Activated CD4-positive, alpha-beta T cell treated with anti-CD3 and anti-CD28 coated beads for 36 hours (primary cell): ENCODE results near the gene CLN3. TPM values are rescaled to one million over a fixed set of nuclear protein-coding genes. Genes with fewer than 3 reads are reported as not detected.

Experiments
- ATAC-seq: fragments of 200-7000 bp; cut with Tn5 transposase; one replicate; pipeline ENCODE4 v1.10.0; 2021; ENCODE audit warnings: mild to moderate bottlenecking, moderate library complexity
- CTCF ChIA-PET: fragments of 350-600 bp; sonication (Branson Sonifier 250); formaldehyde crosslinking; loops from one replicate; lab custom pipeline; 2021; ENCODE audit warnings: antibody characterized with exemption; lab: Charles Lee
- POLR2A ChIA-PET: fragments of 350-600 bp; sonication (Branson Sonifier 250); formaldehyde crosslinking; loops from one replicate; lab custom pipeline; 2021; ENCODE audit warnings: antibody characterized with exemption, inconsistent platforms; lab: Charles Lee
- DNase-seq: peaks from one replicate; pipeline ENCODE4 v3.0.0-alpha.2; 2020
- H3K27ac Mint-ChIP-seq: one replicate; pipeline ENCODE4 v1.8.0; 2021; ENCODE audit warnings: mixed read lengths
- H3K27me3 Mint-ChIP-seq: one replicate; pipeline ENCODE4 v1.8.0; 2021; ENCODE audit warnings: mixed read lengths
- H3K36me3 Mint-ChIP-seq: one replicate; pipeline ENCODE4 v1.8.0; 2021; ENCODE audit warnings: low read depth, mixed read lengths
- H3K4me1 Mint-ChIP-seq: one replicate; pipeline ENCODE4 v1.8.0; 2021; ENCODE audit warnings: mixed read lengths
- H3K4me3 Mint-ChIP-seq: one replicate; pipeline ENCODE4 v1.8.0; 2021; ENCODE audit warnings: mild to moderate bottlenecking, moderate library complexity, mixed read lengths
- H3K9me3 Mint-ChIP-seq: one replicate; pipeline ENCODE4 v1.8.0; 2021; ENCODE audit warnings: low read depth, mixed read lengths
- intact Hi-C, 2 experiments: fragments of 100-400 bp; cut with DNase I in 1 of 2; cut with micrococcal nuclease in 1 of 2; formaldehyde crosslinking; loops; one replicate each; pipeline versions ENCODE4 v1.14.2 to v1.15.1; 2022 to 2024; cut with DNase I, micrococcal nuclease
- total RNA-seq, 2 experiments: library from RNA; stranded (reverse); gene quantifications; one replicate each; pipeline ENCODE4 v1.2.3, GENCODE V29; 2021

Gene CLN3
- 10 to 100 TPM; 19.0 to 24.6 TPM for total RNA-seq

DNA sequence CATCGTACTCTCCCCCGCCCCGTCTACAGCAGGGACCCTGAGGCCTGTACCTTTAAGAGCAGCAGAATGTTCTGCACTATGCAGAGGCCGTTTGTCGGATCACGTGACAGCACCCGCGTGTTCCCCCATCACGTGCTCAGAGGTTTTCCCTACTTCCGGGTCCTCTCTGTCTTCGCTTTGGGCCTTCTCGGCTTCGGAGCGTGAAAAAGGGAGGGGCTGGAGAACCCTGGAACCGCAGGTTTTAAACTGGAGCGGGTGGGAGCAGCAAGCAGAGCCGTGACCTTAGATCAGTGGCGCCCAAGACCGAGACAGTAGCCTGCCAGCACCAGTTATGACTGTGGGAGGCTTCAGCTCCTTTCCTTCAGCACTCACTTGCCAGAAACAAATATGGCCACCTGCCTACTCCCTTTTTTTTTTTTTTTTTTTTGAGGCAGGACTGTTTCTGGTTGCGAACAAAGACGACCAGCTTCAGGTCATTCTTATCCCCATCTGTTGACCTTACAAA lies at the start of gene CLN3:
TSS of gene CLN3 (minus strand) at position 105 of the 505 bp plus-strand sequence. CDS start 315 bp downstream, outside the sequence.
- DNase-seq, result peak; percentile 94
- Mint-ChIP-seq H3K9me3 (no peaks in the 10 kb centered on the region), H3K27ac (peak within 1 kb of the TSS; percentile 100), H3K4me1 (peaks cover 60% of the 10 kb centered on the region), H3K27me3 (no peaks in the 10 kb centered on the region), H3K36me3 (peaks cover 19% of the 10 kb centered on the region), H3K4me3 (peak within 1 kb of the TSS; percentile 94)
- intact Hi-C loops, result loop anchor here in 1 of 2 experiments (1.0 to 5.0 kb wide), 12 partner anchors 57 to 1980 kb away; partner anchors contain the start of genes ATXN2L, ITGAL, KATNIP and KDM8
- POLR2A ChIA-PET, result interaction anchor here (0.6 to 0.9 kb wide), 2 partner anchors 45 to 200 kb away, joined by 3 to 4 read pairs; no protein-coding TSS in a partner anchor
- CTCF ChIA-PET, result interaction anchor here (0.6 to 0.7 kb wide), 2 partner anchors 11 to 1278 kb away, joined by 3 read pairs; no protein-coding TSS in a partner anchor
- ATAC-seq, result peak; percentile 64

DNA sequence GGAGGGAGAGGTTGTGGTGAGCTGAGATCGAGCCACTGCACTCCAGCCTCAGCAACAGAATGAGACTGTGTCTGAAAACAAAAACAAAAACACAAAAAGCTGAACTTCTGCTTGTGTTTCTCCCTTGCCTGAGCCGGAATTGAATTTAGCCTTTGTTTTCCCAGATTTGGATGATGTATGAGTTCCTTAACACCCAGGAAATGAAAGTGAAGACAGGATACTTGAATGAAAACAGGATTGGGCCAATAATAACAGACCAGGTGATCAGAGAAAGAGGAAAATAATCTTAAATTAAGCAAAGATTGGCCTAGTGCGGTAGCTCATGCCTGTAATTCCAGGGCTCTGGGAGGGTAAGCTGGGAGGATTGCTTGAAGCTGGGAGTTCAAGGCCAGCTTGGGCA lies 48.5 kb upstream of the CLN3 start:
- no peaks in the 10 kb centered on the region for H3K36me3 Mint-ChIP-seq
- intact Hi-C loops, result no loop called here
- peaks cover 14% of the 10 kb centered on the region for H3K4me1 Mint-ChIP-seq
- no peaks in the 10 kb centered on the region for H3K27me3 Mint-ChIP-seq
- no peaks in the 10 kb centered on the region for H3K9me3 Mint-ChIP-seq
- ChIA-PET CTCF (interaction anchor here (1.2 kb wide), 1 partner anchor 9 kb away, joined by 3 read pairs; no protein-coding TSS in a partner anchor), POLR2A (no interaction called here)
- H3K27ac Mint-ChIP-seq, result no peak overlapping the region
- DNase-seq (no peak), ATAC-seq (no peak)
- H3K4me3 Mint-ChIP-seq, result no peak overlapping the region

DNA sequence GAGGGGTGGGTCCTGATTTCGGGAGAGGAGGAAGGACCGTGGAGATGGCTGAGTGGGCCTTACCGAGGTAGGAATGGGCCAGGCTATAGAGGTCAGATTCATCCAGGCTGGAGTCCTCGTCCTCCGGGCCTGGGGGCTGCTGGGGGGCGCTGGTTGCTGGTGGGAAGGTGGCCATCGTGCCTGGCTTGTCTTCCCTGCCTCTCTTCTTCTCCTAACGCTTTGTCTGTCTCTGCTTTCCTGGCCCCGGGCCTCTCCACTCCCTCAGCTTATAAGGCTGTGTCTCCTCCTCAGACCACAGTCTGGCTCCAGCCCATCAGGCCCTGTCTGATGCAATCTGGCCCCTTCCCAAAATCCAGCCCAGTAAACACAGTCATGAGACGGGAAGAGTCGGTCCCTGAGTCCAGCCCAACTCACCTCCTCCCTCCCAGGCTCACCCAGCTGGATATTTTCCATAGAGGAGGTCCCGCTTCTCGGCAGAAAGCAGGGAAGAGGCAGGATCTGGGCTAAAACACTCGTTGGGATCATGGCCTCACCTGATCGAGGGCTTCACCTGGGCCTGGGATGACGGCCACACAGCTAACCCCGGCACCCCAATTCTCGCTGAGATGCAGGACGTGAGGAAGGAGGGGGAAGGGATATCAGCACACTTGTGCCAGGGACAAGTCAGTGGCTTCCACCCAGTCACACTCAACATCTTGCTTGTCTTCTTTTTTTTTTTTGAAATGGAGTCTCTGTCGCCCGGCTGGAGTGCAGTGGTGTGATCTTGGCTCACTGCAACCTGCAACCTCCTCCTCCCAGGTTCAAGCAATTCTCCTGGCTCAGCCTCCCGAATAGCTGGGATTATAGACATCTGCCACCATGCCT lies 47.1 kb upstream of the CLN3 start, which contains the start of gene NUPR1:
TSS of gene NUPR1 (minus strand) at position 242 of the 864 bp plus-strand sequence. CDS start at position 175, 67 bp downstream.
- H3K27me3 Mint-ChIP-seq, result no peaks in the 10 kb centered on the region
- no peaks in the 10 kb centered on the region for H3K9me3 Mint-ChIP-seq
- ATAC-seq (no peak), DNase-seq (no peak)
- intact Hi-C loops, result loop anchor here in 1 of 2 experiments (2.0 kb wide), 1 partner anchor 16 kb away; no protein-coding TSS in a partner anchor
- peaks cover 28% of the 10 kb centered on the region for H3K4me1 Mint-ChIP-seq
- POLR2A ChIA-PET, result interaction anchor here (0.6 kb wide), 1 partner anchor 361 kb away, joined by 4 read pairs; no protein-coding TSS in a partner anchor
- no peaks in the 10 kb centered on the region for H3K36me3 Mint-ChIP-seq
- CTCF ChIA-PET, result no interaction called here
- no peak within 1 kb of the TSS for H3K4me3 Mint-ChIP-seq
- H3K27ac Mint-ChIP-seq, result no peak within 1 kb of the TSS

DNA sequence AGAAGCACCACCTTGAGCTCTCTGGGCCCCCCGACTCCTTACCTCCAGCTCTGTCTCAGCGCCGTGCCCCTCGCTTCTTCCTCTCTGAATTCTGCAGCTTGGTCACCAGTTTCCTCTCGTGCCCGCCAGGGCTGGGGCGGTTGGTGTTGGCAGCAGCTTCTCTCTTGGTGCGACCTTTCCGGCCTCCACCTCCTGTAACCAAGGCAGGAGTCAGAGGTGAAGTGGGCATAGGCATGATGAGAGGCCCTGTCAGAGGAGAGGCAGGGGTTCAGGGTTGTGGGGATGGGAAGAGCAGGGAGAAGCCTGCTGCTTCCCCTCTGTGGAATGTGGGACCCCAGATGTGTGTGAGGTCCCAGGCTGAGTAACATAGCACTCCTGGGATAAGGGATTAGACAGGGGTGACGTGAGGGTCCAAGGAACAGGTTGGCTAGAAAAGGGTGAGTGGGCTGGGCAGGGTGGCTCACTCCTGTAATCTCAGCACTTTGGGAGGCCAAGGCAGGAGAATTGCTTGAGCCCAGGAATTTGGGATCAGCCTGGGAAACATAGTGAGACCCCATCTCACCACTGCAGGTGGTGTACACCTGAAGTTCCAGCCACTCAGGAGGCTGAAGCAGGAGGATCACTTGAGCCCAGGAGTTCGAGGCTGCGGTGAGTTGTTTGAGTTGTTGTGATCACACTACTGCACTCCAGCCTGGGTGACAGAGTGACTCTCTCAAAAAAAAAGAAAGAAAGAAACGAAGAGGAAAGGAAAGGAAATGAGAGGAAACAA lies 46.3 kb upstream of the CLN3 start:
- no peaks in the 10 kb centered on the region for H3K36me3 Mint-ChIP-seq
- H3K4me3 Mint-ChIP-seq, result no peak overlapping the region
- H3K4me1 Mint-ChIP-seq, result peaks cover 30% of the 10 kb centered on the region
- ATAC-seq (no peak), DNase-seq (no peak)
- H3K27me3 Mint-ChIP-seq, result no peaks in the 10 kb centered on the region
- no peaks in the 10 kb centered on the region for H3K9me3 Mint-ChIP-seq
- H3K27ac Mint-ChIP-seq, result no peak overlapping the region
- intact Hi-C loops, result loop anchor here in 1 of 2 experiments (2.0 kb wide), 1 partner anchor 15 kb away; no protein-coding TSS in a partner anchor
- ChIA-PET POLR2A (interaction anchor here (0.6 kb wide), 1 partner anchor 362 kb away, joined by 4 read pairs; no protein-coding TSS in a partner anchor), CTCF (no interaction called here)

DNA sequence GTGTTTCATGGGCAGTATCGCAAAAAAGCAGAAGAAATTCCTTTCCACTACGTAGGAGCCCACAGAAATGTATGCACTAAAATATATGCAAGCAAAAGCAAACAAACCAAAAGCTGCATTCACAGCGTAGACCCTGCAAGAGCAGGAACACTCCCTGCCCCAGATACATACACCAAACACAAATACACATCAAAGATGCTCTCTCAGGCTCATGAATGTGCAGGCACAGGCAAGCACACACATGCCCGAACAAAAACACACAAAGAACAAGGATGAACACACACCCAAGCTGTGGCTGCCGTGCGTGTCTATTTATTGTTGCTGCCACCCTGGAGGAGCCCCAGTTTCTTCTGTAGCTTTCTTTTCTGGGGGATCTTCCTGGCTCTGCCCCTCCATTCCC lies 45.2 kb upstream of the CLN3 start:
- H3K4me3 Mint-ChIP-seq, result no peak overlapping the region
- H3K27ac Mint-ChIP-seq, result no peak overlapping the region
- peaks cover 26% of the 10 kb centered on the region for H3K4me1 Mint-ChIP-seq
- intact Hi-C loops, result no loop called here
- CTCF ChIA-PET, result interaction anchor here (0.6 kb wide), 1 partner anchor 28 kb away, joined by 4 read pairs; no protein-coding TSS in a partner anchor
- H3K27me3 Mint-ChIP-seq, result no peaks in the 10 kb centered on the region
- no peaks in the 10 kb centered on the region for H3K9me3 Mint-ChIP-seq
- POLR2A ChIA-PET, result interaction anchor here (0.6 kb wide), 1 partner anchor 45 kb away, joined by 4 read pairs; the partner anchor contains the start of gene CLN3
- ATAC-seq (no peak), DNase-seq (no peak)
- H3K36me3 Mint-ChIP-seq, result no peaks in the 10 kb centered on the region

DNA sequence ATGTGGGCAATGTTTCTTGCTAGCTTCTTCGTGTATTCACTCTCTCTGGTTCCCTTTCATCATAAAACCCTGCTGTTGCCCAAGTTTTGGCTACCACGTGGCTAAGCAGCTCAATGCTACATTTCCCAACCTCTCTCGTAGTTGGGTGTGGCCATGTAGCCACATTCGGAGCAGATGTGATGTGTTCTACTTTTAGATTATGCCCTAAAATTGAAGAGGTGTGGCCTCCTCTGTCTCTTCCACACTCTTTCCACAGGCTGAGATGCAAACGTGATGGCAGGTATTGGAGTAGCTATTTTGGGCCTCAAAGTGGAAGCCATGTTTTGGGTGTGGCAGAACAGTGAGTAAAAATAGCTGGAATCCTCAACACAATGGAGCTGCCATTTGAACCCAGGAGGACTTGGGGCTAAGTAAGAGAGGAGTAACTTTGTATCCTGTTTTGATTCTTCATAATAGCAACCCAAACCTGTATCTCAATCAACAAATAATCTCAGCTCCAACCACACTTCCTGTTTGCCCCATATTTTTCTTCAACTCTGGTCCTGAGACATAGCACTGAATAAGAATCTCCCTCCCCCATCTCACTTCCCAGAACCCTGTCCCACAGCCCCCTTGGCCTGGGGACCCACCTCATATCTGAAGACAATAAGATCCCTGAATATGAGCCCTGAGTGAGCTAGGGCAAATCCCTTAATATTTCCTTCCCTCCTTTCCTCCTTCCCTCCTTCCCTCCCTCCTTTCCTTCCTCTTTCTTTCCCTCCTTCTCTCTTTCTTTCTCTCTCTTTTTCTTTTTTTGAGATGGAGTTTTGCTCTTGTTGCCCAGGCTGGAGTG lies 42.9 kb upstream of the CLN3 start:
- Mint-ChIP-seq H3K9me3 (no peaks in the 10 kb centered on the region), H3K36me3 (no peaks in the 10 kb centered on the region), H3K4me1 (peaks cover 29% of the 10 kb centered on the region), H3K4me3 (no peak overlapping the region), H3K27ac (peak overlapping the region; percentile 14), H3K27me3 (no peaks in the 10 kb centered on the region)
- DNase-seq, result no peak
- CTCF ChIA-PET, result interaction anchor here (1.5 kb wide), 1 partner anchor 13 kb away, joined by 4 read pairs; no protein-coding TSS in a partner anchor
- ATAC-seq, result peak; percentile 12
- intact Hi-C loops, result no loop called here
- POLR2A ChIA-PET, result interaction anchor here (0.6 to 0.8 kb wide), 2 partner anchors 9 to 87 kb away, joined by 3 read pairs; no protein-coding TSS in a partner anchor

DNA sequence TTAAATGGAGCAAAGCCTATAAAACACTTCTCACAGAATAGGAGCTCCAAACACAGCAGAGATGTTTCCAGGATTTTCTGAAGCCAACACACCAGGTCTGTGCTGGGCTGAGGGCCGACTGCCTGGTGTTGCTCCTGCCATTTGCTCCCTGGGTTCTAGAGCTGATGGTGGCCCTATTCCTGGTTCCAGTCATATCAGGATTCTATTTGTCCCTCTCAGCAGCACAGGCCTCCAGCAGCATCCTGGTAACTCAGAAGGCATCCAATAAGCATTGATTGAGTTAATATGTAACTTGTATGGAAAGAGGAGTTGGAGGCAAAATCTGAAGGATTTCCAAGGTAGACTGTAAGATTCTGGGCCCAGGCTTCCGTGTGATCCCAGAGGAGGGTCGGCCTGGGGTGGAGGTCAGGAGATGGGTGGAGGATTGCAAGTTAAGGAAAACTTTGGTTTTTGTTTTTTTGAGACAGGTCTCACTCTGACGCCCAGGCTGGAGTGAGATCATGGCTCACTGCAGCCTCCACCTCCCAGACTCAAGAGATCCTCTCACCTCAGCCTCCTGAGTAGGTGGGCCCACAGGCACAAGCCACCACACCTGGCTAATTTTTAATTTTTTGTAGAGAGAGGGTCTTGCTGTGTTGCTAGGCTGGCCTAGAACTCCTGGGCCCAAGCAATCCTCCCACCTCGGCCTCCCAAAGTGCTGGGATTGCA lies 41.2 kb upstream of the CLN3 start:
- peak overlapping the region; percentile 13 for H3K27ac Mint-ChIP-seq
- intact Hi-C loops, result no loop called here
- H3K9me3 Mint-ChIP-seq, result no peaks in the 10 kb centered on the region
- no peak overlapping the region for H3K4me3 Mint-ChIP-seq
- DNase-seq (no peak), ATAC-seq (no peak)
- no peaks in the 10 kb centered on the region for H3K27me3 Mint-ChIP-seq
- peaks cover 29% of the 10 kb centered on the region for H3K4me1 Mint-ChIP-seq
- CTCF ChIA-PET, result interaction anchor here (0.5 kb wide), 1 partner anchor 337 kb away, joined by 3 read pairs; no protein-coding TSS in a partner anchor
- POLR2A ChIA-PET, result no interaction called here
- H3K36me3 Mint-ChIP-seq, result no peaks in the 10 kb centered on the region

DNA sequence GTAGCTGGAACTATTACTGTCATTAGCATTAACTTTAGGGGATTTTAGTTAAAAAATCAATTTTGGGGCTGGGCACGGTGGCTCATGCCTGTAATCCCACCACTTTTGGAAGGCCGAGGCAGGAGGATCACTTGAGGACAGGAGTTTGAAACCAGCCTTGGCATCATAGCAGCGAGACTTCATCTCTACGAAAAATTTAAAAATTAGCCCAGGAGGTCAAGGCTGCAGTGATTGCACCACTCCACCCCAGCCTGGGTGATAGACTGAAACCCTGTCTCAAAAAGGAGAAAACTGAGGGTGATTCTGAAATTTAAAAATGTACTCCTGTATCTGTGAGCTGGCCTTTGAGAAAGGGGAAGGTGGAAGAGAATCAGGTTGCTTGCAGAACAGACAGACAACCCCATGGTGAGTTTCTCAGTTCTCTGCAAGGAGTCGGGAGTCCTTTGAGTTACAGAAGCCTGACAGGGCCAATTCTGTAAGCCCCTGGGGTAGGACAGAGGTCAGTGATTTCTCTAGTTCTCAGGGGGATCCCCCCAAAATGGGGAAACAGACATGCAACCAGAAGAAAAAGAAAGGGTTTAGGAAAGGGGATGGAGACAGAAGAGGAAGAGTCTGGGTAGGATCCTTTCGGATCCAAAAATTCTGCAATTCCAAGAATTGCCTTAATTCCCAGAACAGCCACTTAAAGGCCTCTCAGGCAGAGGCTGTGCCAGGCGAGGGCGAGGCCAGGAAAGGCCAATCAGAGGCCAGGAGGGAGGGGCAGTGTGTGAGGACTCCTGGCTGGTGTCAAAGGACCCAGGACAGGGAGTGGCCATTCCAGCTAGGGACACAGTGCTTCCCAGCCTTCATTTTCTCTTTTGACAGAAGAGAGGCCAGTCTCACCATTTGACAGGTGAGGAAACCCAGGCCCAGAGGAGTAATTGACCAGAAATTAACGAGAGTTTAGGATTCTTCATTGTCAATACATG lies 40.2 kb upstream of the CLN3 start:
- H3K9me3 Mint-ChIP-seq, result no peaks in the 10 kb centered on the region
- no peak overlapping the region for H3K27ac Mint-ChIP-seq
- intact Hi-C loops, result no loop called here
- H3K36me3 Mint-ChIP-seq, result no peaks in the 10 kb centered on the region
- H3K27me3 Mint-ChIP-seq, result no peaks in the 10 kb centered on the region
- DNase-seq (no peak), ATAC-seq (no peak)
- peaks cover 28% of the 10 kb centered on the region for H3K4me1 Mint-ChIP-seq
- ChIA-PET POLR2A (no interaction called here), CTCF (interaction anchor here (0.6 kb wide), 1 partner anchor 92 kb away, joined by 5 read pairs; no protein-coding TSS in a partner anchor)
- no peak overlapping the region for H3K4me3 Mint-ChIP-seq

DNA sequence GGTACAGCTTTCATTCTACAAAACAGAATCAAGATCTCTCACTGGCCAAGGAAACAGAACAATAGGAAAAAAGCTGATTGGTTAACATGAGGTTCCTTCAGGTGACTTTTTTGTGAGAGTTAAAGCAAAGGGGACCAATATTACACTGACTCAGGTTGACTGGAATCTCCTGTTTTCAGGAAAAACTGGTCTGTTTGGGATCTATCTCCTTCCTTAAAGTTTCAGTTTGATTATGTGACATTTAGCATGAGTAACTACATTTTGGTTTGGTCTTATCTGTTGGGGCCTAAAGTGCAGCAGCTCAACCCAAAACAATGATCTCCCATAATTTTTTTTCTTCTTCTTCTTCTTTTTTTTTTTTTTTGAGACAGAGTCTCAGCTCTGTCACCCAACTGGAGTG lies 37.2 kb upstream of the CLN3 start:
- POLR2A ChIA-PET, result interaction anchor here (0.7 kb wide), 1 partner anchor 66 kb away, joined by 3 read pairs; no protein-coding TSS in a partner anchor
- intact Hi-C loops, result no loop called here
- Mint-ChIP-seq H3K4me1 (peaks cover 15% of the 10 kb centered on the region), H3K27ac (no peak overlapping the region), H3K27me3 (no peaks in the 10 kb centered on the region), H3K9me3 (no peaks in the 10 kb centered on the region), H3K4me3 (no peak overlapping the region), H3K36me3 (no peaks in the 10 kb centered on the region)
- ATAC-seq, result no peak
- no peak for DNase-seq
- CTCF ChIA-PET, result interaction anchor here (0.6 kb wide), 1 partner anchor 292 kb away, joined by 3 read pairs; no protein-coding TSS in a partner anchor
